ENCODE results near the gene RBBP8NL. TPM values are rescaled to one million over a fixed set of nuclear protein-coding genes. Genes with fewer than 3 reads are reported as not detected.

The RBBP8NL gene
- total RNA-seq, 1 experiment from 2014 or later, result 6.2 TPM

- no TSS peak for BruUV-seq (replicated peaks)
- H3K4me1 Mint-ChIP-seq (ENCODE audit: low read depth, unreplicated experiment), result no peaks in the 10 kb centered on the region
- no peak overlapping the region for H3K27ac Mint-ChIP-seq (ENCODE audit: unreplicated experiment)
- no peak for DNase-seq
- intact Hi-C loops (cut with micrococcal nuclease; ENCODE audit: unreplicated experiment), result no loop called here
- H3K9me3 Mint-ChIP-seq (ENCODE audit: low read depth, unreplicated experiment), result no peaks in the 10 kb centered on the region
- CTCF ChIA-PET, result no interaction called here
- H3K27me3 Mint-ChIP-seq (ENCODE audit: unreplicated experiment), result peaks cover 82% of the 10 kb centered on the region
- no peak for TF ChIP-seq CTCF (IDR thresholded peaks at IDR 0.05; ENCODE audit: unreplicated experiment)
- H3K36me3 Mint-ChIP-seq (ENCODE audit: insufficient read depth, unreplicated experiment), result no peaks in the 10 kb centered on the region
- no peak overlapping the region for H3K4me3 Mint-ChIP-seq (ENCODE audit: low read depth, unreplicated experiment)
These were observed 37.1 kb upstream of the RBBP8NL start for GRCh38 chr20:62464425-62464770.

GRCh38 chr20:62463651-62464424, 36.5 kb upstream of the RBBP8NL start:
- H3K36me3 Mint-ChIP-seq (ENCODE audit: insufficient read depth, unreplicated experiment), result no peaks in the 10 kb centered on the region
- intact Hi-C loops (cut with micrococcal nuclease; ENCODE audit: unreplicated experiment), result no loop called here
- BruUV-seq (replicated peaks), result no TSS peak
- TF ChIP-seq CTCF (IDR thresholded peaks at IDR 0.05; ENCODE audit: unreplicated experiment), result no peak
- H3K4me3 Mint-ChIP-seq (ENCODE audit: low read depth, unreplicated experiment), result no peak overlapping the region
- H3K27me3 Mint-ChIP-seq (ENCODE audit: unreplicated experiment), result peaks cover 82% of the 10 kb centered on the region
- CTCF ChIA-PET, result no interaction called here
- DNase-seq, result no peak
- no peak overlapping the region for H3K27ac Mint-ChIP-seq (ENCODE audit: unreplicated experiment)
- H3K9me3 Mint-ChIP-seq (ENCODE audit: low read depth, unreplicated experiment), result no peaks in the 10 kb centered on the region
- no peaks in the 10 kb centered on the region for H3K4me1 Mint-ChIP-seq (ENCODE audit: low read depth, unreplicated experiment)

- H3K4me3 Mint-ChIP-seq (ENCODE audit: low read depth, unreplicated experiment), result no peak overlapping the region
- no peaks in the 10 kb centered on the region for H3K9me3 Mint-ChIP-seq (ENCODE audit: low read depth, unreplicated experiment)
- intact Hi-C loops (cut with micrococcal nuclease; ENCODE audit: unreplicated experiment), result no loop called here
- no TSS peak for BruUV-seq (replicated peaks)
- no peak overlapping the region for H3K27ac Mint-ChIP-seq (ENCODE audit: unreplicated experiment)
- CTCF ChIA-PET, result no interaction called here
- H3K36me3 Mint-ChIP-seq (ENCODE audit: insufficient read depth, unreplicated experiment), result no peaks in the 10 kb centered on the region
- no peaks in the 10 kb centered on the region for H3K4me1 Mint-ChIP-seq (ENCODE audit: low read depth, unreplicated experiment)
- no peak for TF ChIP-seq CTCF (IDR thresholded peaks at IDR 0.05; ENCODE audit: unreplicated experiment)
- peaks cover 82% of the 10 kb centered on the region for H3K27me3 Mint-ChIP-seq (ENCODE audit: unreplicated experiment)
- DNase-seq, result no peak
These were observed 35.7 kb upstream of the RBBP8NL start for GRCh38 chr20:62462976-62463592.

GRCh38 chr20:62461834-62462233, 34.5 kb upstream of the RBBP8NL start:
- Mint-ChIP-seq H3K9me3 (ENCODE audit: low read depth, unreplicated experiment) (no peaks in the 10 kb centered on the region), H3K4me1 (ENCODE audit: low read depth, unreplicated experiment) (no peaks in the 10 kb centered on the region), H3K36me3 (ENCODE audit: insufficient read depth, unreplicated experiment) (no peaks in the 10 kb centered on the region), H3K27ac (ENCODE audit: unreplicated experiment) (no peak overlapping the region), H3K4me3 (ENCODE audit: low read depth, unreplicated experiment) (no peak overlapping the region), H3K27me3 (ENCODE audit: unreplicated experiment) (peaks cover 83% of the 10 kb centered on the region)
- CTCF ChIA-PET, result no interaction called here
- no TSS peak for BruUV-seq (replicated peaks)
- DNase-seq, result no peak
- no peak for TF ChIP-seq CTCF (IDR thresholded peaks at IDR 0.05; ENCODE audit: unreplicated experiment)
- intact Hi-C loops (cut with micrococcal nuclease; ENCODE audit: unreplicated experiment), result no loop called here

All from Calu3 (cell line).